Mesodermal cell (in vitro differentiated cells): ENCODE measurements around the gene PLA2G4E.

Experiments
- H3K27ac ChIP-seq: 2 replicates; pipeline ENCODE4 v1.7.0; 2013; ENCODE audit warnings: mild to moderate bottlenecking, low read depth, low read length, moderate library complexity; ENCODE audit not compliant: severe bottlenecking
- H3K36me3 ChIP-seq: 2 replicates; pipeline ENCODE4 v1.7.1; 2013; ENCODE audit warnings: mild to moderate bottlenecking, low read length, moderate library complexity; ENCODE audit not compliant: control insufficient read depth, insufficient read depth
- H3K4me1 ChIP-seq: one replicate; pipeline ENCODE4 v1.7.1; 2013; ENCODE audit warnings: mild to moderate bottlenecking, low read length; ENCODE audit not compliant: insufficient read depth, control insufficient read depth, poor library complexity, severe bottlenecking
- H3K4me3 ChIP-seq: 2 replicates; pipeline ENCODE4 v1.7.0; 2013; ENCODE audit warnings: low read length, control low read depth, mild to moderate bottlenecking; ENCODE audit not compliant: insufficient read depth, poor library complexity, severe bottlenecking; ENCODE audit errors: extremely low read depth
- H3K9me3 ChIP-seq: 2 replicates; pipeline ENCODE4 v1.7.1; 2013; ENCODE audit warnings: mild to moderate bottlenecking, low read length, moderate library complexity; ENCODE audit not compliant: control insufficient read depth
- WGBS, 2 experiments: methylation state at CpG; one replicate each; pipeline ENCODE4 v1.1.5; 2013; ENCODE audit warnings: missing lambda C conversion rate in 2 of 2; ENCODE audit not compliant: insufficient coverage in 2 of 2; 5-methylcytosine and 5-hydroxymethylcytosine counted together

The PLA2G4E gene

DNA sequence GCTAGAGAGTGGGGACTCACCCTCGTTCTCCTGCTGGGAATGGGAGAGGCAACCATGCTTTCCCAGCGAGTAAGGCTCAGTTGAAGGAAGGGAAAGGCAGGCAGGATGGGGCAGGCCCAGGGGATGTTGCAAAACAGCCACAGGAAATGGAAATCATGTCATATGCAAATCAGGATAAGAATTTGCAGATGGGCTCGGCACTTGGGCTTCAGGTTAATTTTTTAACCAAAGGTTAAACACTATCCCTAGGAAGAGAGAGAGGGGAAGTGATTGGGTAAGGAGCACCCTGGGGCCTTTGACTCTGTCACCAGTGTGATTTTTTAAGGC, 14.6 kb upstream of the PLA2G4E start:
- Histone ChIP-seq H3K9me3 (no peaks in the 10 kb centered on the region), H3K27ac (no peak overlapping the region), H3K36me3 (no peaks in the 10 kb centered on the region), H3K4me3 (no peak overlapping the region), H3K4me1 (no peaks in the 10 kb centered on the region)
- 44 to 61% methylated on average over 2 to 3 of the region's 3 CpGs for WGBS, 2 experiments

DNA sequence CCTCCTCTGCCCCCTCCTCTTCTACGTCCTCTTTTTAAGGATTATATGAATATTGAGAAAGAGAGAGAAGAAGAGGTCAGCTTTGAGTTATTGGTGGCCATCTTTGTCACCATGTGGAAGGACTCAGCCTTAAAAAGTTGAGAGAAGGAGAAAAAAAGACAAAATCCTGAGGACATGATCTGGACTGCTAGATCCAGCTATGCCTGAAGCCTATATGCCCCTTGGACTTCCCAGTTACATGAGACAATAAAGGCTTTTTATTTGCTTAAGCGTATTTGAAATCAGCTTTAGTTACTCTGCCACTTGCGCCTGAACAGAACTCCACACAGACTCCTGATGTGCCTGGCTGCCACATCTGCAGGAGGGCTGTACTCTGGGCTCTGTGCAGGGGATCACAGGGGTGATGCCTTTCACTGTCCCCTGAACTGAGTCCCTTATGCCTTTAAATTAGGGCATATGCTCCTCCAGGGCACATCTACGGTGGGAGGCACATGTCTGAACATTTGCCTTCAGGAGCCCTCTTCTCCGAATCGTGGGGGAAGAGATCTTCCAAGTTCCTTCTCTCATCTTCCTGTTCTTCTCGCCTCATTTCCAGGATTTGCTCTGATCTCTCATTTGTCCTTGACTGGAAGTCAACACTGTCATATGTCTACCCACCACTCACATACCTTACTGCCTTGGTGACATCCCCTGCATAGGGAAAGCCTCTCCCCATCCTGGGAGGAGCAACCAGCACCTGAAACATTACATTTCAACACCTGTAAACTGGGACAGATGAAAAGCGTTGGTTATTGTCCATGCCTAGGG, 14.0 kb upstream of the PLA2G4E start:
- H3K9me3 ChIP-seq: no peaks in the 10 kb centered on the region
- H3K27ac ChIP-seq: no peak overlapping the region
- 81 to 82% methylated on average over 7 of the region's 8 CpGs for WGBS, 2 experiments
- H3K36me3 ChIP-seq: no peaks in the 10 kb centered on the region
- H3K4me3 ChIP-seq: no peak overlapping the region
- no peaks in the 10 kb centered on the region for H3K4me1 ChIP-seq

DNA sequence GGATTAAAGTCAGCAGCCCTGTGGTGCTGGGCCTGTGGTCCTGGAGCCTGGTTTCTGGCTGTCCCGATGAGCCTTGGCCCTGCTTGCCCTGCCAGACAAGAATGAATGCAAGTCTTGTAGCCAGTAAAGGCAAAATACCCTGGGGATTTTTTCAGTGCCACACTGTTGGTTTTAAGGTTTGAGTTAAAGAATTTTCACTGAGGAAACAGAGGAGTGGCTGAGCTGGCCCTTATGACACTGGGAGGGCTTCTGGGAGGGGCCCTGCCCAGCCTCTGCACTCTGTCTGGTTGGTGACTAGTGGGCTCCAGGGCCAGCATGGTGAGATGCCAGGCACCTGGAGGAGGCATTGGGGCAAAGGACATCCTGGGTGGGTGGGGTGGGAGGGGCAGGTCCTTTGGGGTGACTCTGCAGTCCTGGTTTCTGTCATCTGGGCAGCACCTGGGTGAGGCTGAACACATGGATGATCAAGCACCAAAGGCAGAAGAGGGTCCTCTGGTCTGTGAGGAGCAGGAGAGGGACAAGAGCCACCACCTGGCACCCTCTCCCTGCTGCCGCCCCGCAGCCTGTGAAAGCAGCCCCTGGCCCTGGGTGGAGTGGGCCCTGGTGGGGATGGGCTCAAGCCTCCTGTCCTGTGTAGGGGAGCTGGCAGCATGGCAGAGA, 12.5 kb upstream of the PLA2G4E start:
- H3K4me3 ChIP-seq: no peak overlapping the region
- H3K36me3 ChIP-seq: no peaks in the 10 kb centered on the region
- 100% methylated on average over 1 to 2 of the region's 3 CpGs for WGBS, 2 experiments
- H3K27ac ChIP-seq: no peak overlapping the region
- no peaks in the 10 kb centered on the region for H3K9me3 ChIP-seq
- H3K4me1 ChIP-seq: no peaks in the 10 kb centered on the region

DNA sequence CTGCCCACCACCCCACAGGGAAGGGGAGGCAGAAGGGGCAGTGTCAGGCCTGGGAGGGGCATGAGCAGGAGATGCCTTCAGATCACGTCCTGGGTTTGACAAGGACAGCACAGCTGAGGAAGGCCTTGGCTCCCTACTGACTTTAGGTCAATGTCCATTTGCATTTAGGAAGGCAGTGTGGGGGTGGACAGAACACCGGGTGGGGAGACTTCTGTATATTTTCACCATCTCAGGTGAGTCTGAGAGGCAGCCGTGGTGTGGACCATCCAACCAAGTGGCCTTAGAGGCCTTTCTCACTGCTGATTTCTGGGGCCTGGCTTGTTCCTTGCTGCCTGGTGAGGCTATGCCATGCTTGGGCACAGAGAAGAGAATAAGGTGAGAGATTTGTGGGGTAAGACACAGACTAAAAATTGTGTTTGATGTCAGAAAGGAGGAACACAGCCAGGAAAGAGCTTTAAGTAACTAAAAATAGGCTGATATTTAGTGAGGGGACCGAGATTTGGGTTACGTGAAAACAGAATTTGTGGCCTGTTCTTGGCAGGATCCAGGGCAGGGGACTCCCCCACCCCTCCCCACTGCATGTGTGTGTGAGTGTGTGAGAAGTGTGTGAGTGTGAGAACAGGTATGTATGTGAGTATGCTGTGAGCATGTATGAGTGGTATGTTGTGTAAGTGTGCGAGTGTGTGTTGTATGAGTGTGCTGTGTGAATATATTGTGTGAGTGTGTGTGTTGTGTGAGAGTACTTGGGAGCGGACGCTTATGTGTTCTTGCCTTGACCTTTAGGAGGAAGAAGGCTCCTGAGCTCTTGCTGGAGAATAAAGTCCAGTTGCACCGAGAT, 11.8 kb upstream of the PLA2G4E start:
- Histone ChIP-seq H3K27ac (no peak overlapping the region), H3K4me3 (no peak overlapping the region), H3K4me1 (no peaks in the 10 kb centered on the region), H3K9me3 (no peaks in the 10 kb centered on the region), H3K36me3 (no peaks in the 10 kb centered on the region)
- WGBS, 2 experiments: 85 to 92% methylated on average over 8 to 9 of the region's 9 CpGs

DNA sequence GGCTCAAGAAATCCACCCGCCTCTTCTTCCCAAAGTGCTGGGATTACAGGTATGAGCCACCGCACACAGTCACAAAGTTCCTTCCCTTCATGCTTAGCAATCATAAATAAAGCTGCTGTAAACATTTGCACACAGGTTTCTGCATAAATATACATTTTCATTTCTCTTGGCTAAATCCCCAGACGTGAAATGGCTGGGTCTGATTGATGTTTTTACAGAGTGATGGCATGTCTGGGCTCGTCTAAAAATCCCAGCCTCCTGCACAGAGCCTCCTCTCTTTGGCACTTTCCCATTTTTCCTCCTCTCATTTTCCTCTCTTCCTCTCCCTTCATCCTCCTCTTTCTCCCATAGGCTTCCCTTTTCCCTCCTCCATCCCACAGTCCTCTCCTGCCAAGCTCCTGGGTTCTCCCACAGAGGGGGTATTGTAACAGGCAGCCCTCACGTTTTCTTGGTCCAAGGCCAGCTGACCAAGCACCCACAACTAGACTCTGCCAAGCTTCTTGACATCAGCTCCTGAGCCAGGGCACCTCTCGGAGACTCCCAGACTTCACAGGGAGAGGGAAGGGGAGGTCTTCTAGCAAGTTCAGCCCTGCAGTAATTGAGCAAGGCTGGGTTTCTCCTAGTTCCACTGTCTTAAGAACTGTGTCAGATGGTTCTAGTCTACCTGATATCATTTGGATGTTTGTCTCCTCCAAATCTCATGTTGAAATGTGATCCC, 10.5 kb upstream of the PLA2G4E start:
- H3K4me1 ChIP-seq: no peaks in the 10 kb centered on the region
- no peaks in the 10 kb centered on the region for H3K36me3 ChIP-seq
- H3K4me3 ChIP-seq: no peak overlapping the region
- 89% methylated on average over 3 to 4 of the region's 6 CpGs for WGBS, 2 experiments
- no peak overlapping the region for H3K27ac ChIP-seq
- H3K9me3 ChIP-seq: no peaks in the 10 kb centered on the region

DNA sequence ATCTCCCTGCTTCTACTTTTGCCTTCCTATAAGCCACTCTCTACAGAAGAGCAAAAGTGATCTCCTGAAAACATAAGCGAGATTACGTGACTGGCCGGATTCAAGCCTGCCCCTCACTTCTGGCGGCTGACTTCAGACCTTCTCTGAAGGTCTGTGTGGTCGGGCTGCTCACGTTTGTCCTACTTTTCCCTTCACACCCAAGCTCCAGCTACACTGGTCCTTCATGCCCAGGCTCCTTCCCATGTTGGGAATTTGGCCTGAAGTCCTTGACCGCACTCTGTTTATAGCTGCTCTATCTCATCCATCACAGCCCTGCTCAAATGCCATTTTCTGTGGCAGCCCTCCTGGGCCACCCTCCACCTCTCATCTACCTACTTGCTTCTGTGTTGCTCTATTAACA, 6.7 kb upstream of the PLA2G4E start:
- peaks cover 18% of the 10 kb centered on the region for H3K9me3 ChIP-seq
- WGBS, 2 experiments: 83 to 90% methylated on average over 7 of the region's 7 CpGs
- no peaks in the 10 kb centered on the region for H3K36me3 ChIP-seq
- no peak overlapping the region for H3K4me3 ChIP-seq
- no peak overlapping the region for H3K27ac ChIP-seq
- no peaks in the 10 kb centered on the region for H3K4me1 ChIP-seq

DNA sequence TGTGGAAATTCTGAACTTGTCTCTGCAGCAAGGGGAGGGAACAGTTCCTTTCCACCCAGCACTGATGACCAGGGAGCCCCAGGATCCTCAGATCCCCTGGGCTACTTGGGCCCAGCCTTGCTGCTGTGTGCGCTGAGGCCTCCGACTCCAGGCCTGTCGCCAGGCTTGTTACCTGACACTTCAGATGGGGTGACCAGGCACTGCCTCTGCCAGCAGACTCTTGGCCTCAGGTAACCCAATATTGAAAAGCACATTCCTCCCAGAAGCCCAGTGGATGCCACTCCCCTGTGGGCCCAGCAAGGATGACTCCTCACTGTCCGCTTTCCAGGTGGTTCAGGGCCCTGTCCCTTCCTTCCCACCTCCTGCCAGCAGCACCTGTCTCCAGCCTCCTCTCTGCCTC, 3.5 kb upstream of the PLA2G4E start:
- Histone ChIP-seq H3K4me1 (no peaks in the 10 kb centered on the region), H3K9me3 (peaks cover 29% of the 10 kb centered on the region), H3K4me3 (no peak overlapping the region), H3K36me3 (no peaks in the 10 kb centered on the region), H3K27ac (no peak overlapping the region)
- WGBS, 2 experiments: 93 to 100% methylated on average over 3 of the region's 4 CpGs

DNA sequence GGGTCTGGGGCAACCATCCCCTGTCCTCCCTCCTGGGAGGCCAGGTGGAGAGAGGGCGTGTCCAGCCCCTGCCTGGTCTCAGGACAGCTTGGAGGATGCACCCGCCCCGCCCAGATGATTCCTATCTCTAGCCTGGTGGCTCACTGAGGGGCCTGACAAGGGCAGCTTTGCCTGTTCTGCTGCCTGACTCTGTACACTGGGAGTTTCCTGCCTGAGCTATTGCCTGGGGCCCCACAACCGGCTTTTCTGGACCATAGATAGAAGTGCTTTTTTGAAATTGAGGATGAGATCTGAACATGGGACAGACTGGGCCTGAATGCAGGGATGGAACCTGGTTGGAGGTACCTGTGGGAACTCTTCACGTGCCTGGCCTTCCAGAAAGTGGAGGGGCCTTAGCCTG, 751 bp upstream of the PLA2G4E start:
- 73 to 79% methylated on average over 4 to 5 of the region's 5 CpGs for WGBS, 2 experiments
- Histone ChIP-seq H3K36me3 (no peaks in the 10 kb centered on the region), H3K27ac (no peak overlapping the region), H3K9me3 (peaks cover 29% of the 10 kb centered on the region), H3K4me3 (no peak overlapping the region), H3K4me1 (no peaks in the 10 kb centered on the region)

DNA sequence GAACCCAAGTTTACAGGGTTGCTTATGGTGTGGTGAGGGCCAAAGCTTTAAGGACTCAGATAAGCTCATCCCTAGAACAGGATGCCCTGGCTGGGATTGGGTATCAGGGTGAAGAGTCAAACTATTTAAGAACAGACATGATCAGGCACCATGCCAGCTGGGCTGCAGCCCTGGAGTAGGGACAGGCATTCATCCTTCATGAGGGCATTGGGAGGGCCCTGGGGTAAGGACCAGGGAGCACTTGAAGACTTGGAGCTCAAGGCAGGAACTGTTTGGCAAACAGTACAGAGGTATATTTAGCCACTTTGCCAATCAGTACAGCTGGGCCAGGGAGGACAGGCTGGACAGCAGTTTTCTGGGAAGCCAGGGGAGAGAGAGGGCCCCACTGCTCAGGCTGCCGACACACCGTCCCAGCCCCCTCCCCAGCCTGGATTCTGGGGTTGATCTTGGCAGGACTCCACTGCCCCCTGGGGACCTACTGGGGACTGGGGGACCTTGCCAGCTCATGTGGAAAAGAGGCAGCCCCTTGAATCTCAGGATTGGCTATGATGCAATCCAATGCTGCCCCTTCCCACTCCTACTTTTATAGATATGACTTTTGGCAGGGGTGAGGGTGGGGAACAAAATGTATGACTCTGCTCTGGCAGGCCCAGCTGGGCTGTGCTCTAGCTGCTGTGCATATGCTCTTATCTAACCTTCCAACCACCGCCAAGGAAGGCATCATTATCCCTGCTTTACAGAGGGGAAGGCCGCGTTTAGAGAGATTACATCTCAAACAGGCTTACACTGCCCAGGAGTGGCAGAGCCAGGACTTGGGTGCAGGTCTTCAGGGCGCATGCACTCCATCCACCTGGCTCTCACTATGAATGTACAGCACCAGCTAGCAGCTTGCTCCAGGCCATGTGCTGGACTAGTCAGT, 2.3 kb downstream of the PLA2G4E start:
- Histone ChIP-seq H3K4me1 (no peaks in the 10 kb centered on the region), H3K36me3 (no peaks in the 10 kb centered on the region), H3K27ac (no peak overlapping the region), H3K9me3 (peaks cover 18% of the 10 kb centered on the region), H3K4me3 (no peak overlapping the region)
- 94 to 100% methylated on average over 3 to 4 of the region's 6 CpGs for WGBS, 2 experiments

DNA sequence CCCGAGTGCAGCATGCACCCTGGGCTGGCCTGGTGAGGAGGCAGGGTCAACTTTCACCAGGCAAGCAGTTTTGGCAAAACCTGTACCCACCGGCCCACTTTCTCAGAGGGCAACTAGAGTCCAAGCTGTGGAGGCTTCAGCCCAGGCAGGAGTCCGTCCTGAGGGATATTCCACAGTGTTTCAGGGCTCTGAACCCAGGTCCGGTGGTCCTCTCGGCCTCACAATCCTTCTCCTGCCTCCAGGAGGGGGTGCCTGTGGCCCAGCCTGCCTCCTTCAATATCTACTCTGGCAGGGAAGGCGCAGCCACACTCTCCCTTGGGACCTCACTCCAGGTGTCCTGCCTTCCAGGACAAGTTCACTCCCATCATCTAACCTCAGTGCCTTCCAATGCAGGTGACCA, 3.9 kb downstream of the PLA2G4E start:
- Histone ChIP-seq H3K4me3 (no peak overlapping the region), H3K4me1 (no peaks in the 10 kb centered on the region), H3K36me3 (no peaks in the 10 kb centered on the region), H3K27ac (no peak overlapping the region), H3K9me3 (peaks cover 9% of the 10 kb centered on the region)
- 90 to 97% methylated on average over 4 of the region's 6 CpGs for WGBS, 2 experiments
